ENCODE data around the gene TRIM65. TPM values are rescaled to one million over a fixed set of nuclear protein-coding genes. Genes with fewer than 3 reads are reported as not detected.

The TRIM65 gene
- total and polyA plus RNA-seq, 2 of the 13 experiments (the other 11 are each of a cell fraction or from before 2014, with no cell fraction given): 10.3 to 22.4 TPM

GRCh38 chr17:75915268-75915667, 18.5 kb upstream of the TRIM65 start (continued):
- TF ChIP-seq ZNF687 (CRISPR knock-in tag; IDR thresholded peaks at IDR 0.05) (peak; percentile 56; the same call in 1 of the 2 replicates), SKIL (CRISPR knock-in tag; IDR thresholded peaks at IDR 0.05; ENCODE audit: borderline replicate concordance) (no peak), ZNF546 (CRISPR knock-in tag; conservative IDR thresholded peaks at IDR 0.05) (no peak), ZNF317 (CRISPR knock-in tag; IDR thresholded peaks at IDR 0.05) (no peak), AFF4 (CRISPR knock-in tag; IDR thresholded peaks at IDR 0.05) (no peak), ZFY (CRISPR knock-in tag; IDR thresholded peaks at IDR 0.05) (0 out of 2 replicates have a peak, but pooled peaks have one; percentile 28), HMGXB3 (CRISPR knock-in tag; IDR thresholded peaks at IDR 0.05; ENCODE audit: borderline replicate concordance) (no peak), GABPB1 (CRISPR knock-in tag; IDR thresholded peaks at IDR 0.05) (no peak), ZNF484 (CRISPR knock-in tag; IDR thresholded peaks at IDR 0.05; ENCODE audit: borderline replicate concordance, low read depth) (no peak), ZNF580 (CRISPR knock-in tag; IDR thresholded peaks at IDR 0.05; ENCODE audit: borderline replicate concordance, low read depth) (no peak), KDM5A (IDR thresholded peaks at IDR 0.05; ENCODE audit: borderline replicate concordance, low read length) (no peak), TFDP1 (CRISPR knock-in tag; IDR thresholded peaks at IDR 0.05; ENCODE audit: borderline replicate concordance) (no peak), BHLHE40 (IDR thresholded peaks at IDR 0.05; ENCODE audit: low read length) (0 out of 2 replicates have a peak, but pooled peaks have one; percentile 5)

Measured in HepG2 (cell line).